ENCODE measurements around the gene TMEM14A.

DNA sequence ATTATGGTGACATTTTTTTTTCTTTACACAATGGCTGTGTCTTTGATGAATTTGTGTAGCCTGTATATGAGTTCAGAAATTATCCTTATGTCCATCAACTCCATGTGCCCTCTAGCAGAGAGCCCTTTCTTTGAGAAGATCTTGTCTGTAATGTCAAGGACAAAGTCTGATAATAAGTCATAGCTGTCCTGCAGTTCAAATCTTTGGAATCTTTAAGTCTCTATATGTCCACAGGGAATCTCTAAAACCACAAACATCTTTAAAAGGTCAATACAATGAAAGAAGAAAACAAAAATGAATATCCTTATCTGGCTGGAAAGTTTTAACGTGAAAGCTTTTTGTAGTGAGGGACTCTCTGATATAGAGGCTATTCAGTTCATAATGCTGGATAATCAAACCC lies 16.9 kb upstream of the TMEM14A start:
- TF ChIP-seq SP1 (IDR thresholded peaks at IDR 0.05): no peak
- no peak for TF ChIP-seq TARDBP (IDR thresholded peaks at IDR 0.05)
- TF ChIP-seq FOXM1 (IDR thresholded peaks at IDR 0.05; ENCODE audit: borderline replicate concordance): no peak
- no peak for TF ChIP-seq NFRKB (IDR thresholded peaks at IDR 0.05)
- no peak for TF ChIP-seq BHLHE40 (IDR thresholded peaks at IDR 0.05; ENCODE audit: borderline replicate concordance)
- no peak for TF ChIP-seq FOXA1 (IDR thresholded peaks at IDR 0.05)
- TF ChIP-seq ARNT (IDR thresholded peaks at IDR 0.05): no peak
- no peak for TF ChIP-seq LEF1 (IDR thresholded peaks at IDR 0.05; ENCODE audit: borderline replicate concordance)
- TF ChIP-seq, protein P1, sequence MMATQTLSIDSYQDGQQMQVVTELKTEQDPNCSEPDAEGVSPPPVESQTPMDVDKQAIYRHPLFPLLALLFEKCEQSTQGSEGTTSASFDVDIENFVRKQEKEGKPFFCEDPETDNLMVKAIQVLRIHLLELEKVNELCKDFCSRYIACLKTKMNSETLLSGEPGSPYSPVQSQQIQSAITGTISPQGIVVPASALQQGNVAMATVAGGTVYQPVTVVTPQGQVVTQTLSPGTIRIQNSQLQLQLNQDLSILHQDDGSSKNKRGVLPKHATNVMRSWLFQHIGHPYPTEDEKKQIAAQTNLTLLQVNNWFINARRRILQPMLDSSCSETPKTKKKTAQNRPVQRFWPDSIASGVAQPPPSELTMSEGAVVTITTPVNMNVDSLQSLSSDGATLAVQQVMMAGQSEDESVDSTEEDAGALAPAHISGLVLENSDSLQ (IDR thresholded peaks at IDR 0.05): no peak
- TF ChIP-seq FOXK2 (IDR thresholded peaks at IDR 0.05): no peak
